ENCODE measurements around the gene PVALB. TPM values are rescaled to one million over a fixed set of nuclear protein-coding genes. Genes with fewer than 3 reads are reported as not detected.

PVALB gene
- total and polyA plus RNA-seq, 2 donors (not counting 3 experiments of a cell fraction or from before 2014, with no cell fraction given): not detected

DNA sequence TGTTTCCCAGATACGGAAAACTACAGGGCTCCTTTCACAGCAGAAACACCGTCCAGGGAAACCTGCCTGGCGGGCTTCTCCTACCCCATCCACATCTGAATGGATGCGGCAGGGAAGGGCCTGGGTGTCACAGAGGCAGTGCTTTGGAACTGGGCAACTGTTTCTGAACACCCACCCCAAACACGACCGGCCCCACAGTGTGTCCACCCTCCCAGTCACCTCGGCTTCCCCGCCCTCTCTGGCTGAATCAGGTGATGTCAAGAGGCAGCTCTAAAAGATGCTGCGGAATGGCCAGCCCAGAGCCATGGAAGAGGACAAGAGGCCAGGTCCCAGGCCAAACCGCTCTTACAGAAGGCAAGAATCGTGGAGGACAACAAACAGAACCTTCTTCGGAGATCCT, 62.9 kb downstream of the PVALB start:
- no peak overlapping the region for H3K4me3 ChIP-seq (replicated peaks in 1 of 3; ENCODE audit: insufficient read depth in 1 of 3, low read depth in 1 of 3, low read length in 3 of 3)
- DNase-seq (ENCODE audit: low read depth, low spot score) (no peak), FAIRE-seq (no peak)
- CTCF ChIA-PET: no interaction called here
- peaks cover 0 to 4% of the 10 kb centered on the region in 2 experiments for H3K27me3 ChIP-seq (ENCODE audit: control insufficient read depth in 2 of 2, insufficient read depth in 2 of 2, low read length in 2 of 2)
- intact Hi-C loops (cut with micrococcal nuclease) (no loop called here), dilution Hi-C loops (cut with MboI; ENCODE audit: extremely low pct_ligation_motif_present, low sequenced_read_pairs) (no loop called here)
- H3K4me2 ChIP-seq (ENCODE audit: insufficient read depth, low read length): no peak overlapping the region
- TF ChIP-seq MYC (IDR thresholded peaks at IDR 0.05; ENCODE audit: low read depth, low read length) (no peak), EZH2 (IDR thresholded peaks at IDR 0.05; ENCODE audit: borderline replicate concordance, low read depth, low read length, severe bottlenecking) (no peak), MAX (IDR thresholded peaks at IDR 0.05; ENCODE audit: insufficient read depth, insufficient read length) (no peak)
- no peak overlapping the region for H3K9ac ChIP-seq (replicated peaks; ENCODE audit: extremely low read depth, insufficient read depth, low read length)
- no peak overlapping the region for H2AFZ ChIP-seq (ENCODE audit: low read depth, low read length)
- H3K79me2 ChIP-seq (ENCODE audit: control insufficient read depth, insufficient read depth, low read length): no peaks in the 10 kb centered on the region
- H3K9me1 ChIP-seq (replicated peaks; ENCODE audit: control insufficient read depth, extremely low read depth, insufficient read depth, low read length): no peaks in the 10 kb centered on the region
- BruUV-seq (replicated peaks): no TSS peak
- H3K36me3 ChIP-seq (ENCODE audit: control insufficient read depth in 2 of 2, extremely low read depth in 1 of 2, insufficient read depth in 2 of 2, low read length in 2 of 2): no peaks in the 10 kb centered on the region
- POLR2A ChIA-PET: no interaction called here
- H3K9me3 ChIP-seq (replicated peaks; ENCODE audit: control insufficient read depth, insufficient read depth, low read length): no peaks in the 10 kb centered on the region
- no peaks in the 10 kb centered on the region for H4K20me1 ChIP-seq (replicated peaks; ENCODE audit: control insufficient read depth, extremely low read depth, insufficient read depth, low read length)
- H3K27ac ChIP-seq (ENCODE audit: insufficient read depth, low read depth, low read length): no peak overlapping the region
- H3K4me1 ChIP-seq (ENCODE audit: control insufficient read depth, extremely low read depth, insufficient read depth, low read length): no peaks in the 10 kb centered on the region

- BruUV-seq (replicated peaks): no TSS peak
These were observed 63.6 kb downstream of the PVALB start for GRCh38 chr22:36753120-36753802.

More at GRCh38 chr22:36753120-36753802, 63.6 kb downstream of the PVALB start:
- H2AFZ ChIP-seq (ENCODE audit: low read depth, low read length): no peak overlapping the region
- H3K4me1 ChIP-seq (ENCODE audit: control insufficient read depth, extremely low read depth, insufficient read depth, low read length): no peaks in the 10 kb centered on the region
- CTCF ChIA-PET: interaction anchor here (0.6 to 1.2 kb wide), 4 partner anchors 8 to 103 kb away, joined by 3 to 5 read pairs (median 4); no protein-coding TSS in a partner anchor
- no peaks in the 10 kb centered on the region for H3K9me1 ChIP-seq (replicated peaks; ENCODE audit: control insufficient read depth, extremely low read depth, insufficient read depth, low read length)
- DNase-seq (ENCODE audit: low read depth, low spot score) (no peak), FAIRE-seq (no peak)
- POLR2A ChIA-PET: no interaction called here
- H3K27me3 ChIP-seq (ENCODE audit: control insufficient read depth in 2 of 2, insufficient read depth in 2 of 2, low read length in 2 of 2): peaks cover 0 to 4% of the 10 kb centered on the region in 2 experiments
- no peak for TF ChIP-seq EZH2 (IDR thresholded peaks at IDR 0.05; ENCODE audit: borderline replicate concordance, low read depth, low read length, severe bottlenecking)
- no peak for TF ChIP-seq POLR2A (IDR thresholded peaks at IDR 0.05; ENCODE audit: low read depth, low read length)
- no peak for TF ChIP-seq CTCF (IDR thresholded peaks at IDR 0.05; ENCODE audit: extremely low read depth in 1 of 2, insufficient read depth in 1 of 2, low read depth in 1 of 2, low read length in 2 of 2)
- TF ChIP-seq POLR2AphosphoS5 (IDR thresholded peaks at IDR 0.05; ENCODE audit: insufficient read depth, low read depth, low read length): no peak
- H3K4me2 ChIP-seq (ENCODE audit: insufficient read depth, low read length): no peak overlapping the region
- H3K4me3 ChIP-seq (replicated peaks in 1 of 3; ENCODE audit: insufficient read depth in 1 of 3, low read depth in 1 of 3, low read length in 3 of 3): no peak overlapping the region
- H3K9me3 ChIP-seq (replicated peaks; ENCODE audit: control insufficient read depth, insufficient read depth, low read length): no peaks in the 10 kb centered on the region
- no peaks in the 10 kb centered on the region for H3K79me2 ChIP-seq (ENCODE audit: control insufficient read depth, insufficient read depth, low read length)
- intact Hi-C loops (cut with micrococcal nuclease) (no loop called here), dilution Hi-C loops (cut with MboI; ENCODE audit: extremely low pct_ligation_motif_present, low sequenced_read_pairs) (no loop called here)
- H3K9ac ChIP-seq (replicated peaks; ENCODE audit: extremely low read depth, insufficient read depth, low read length): no peak overlapping the region
- H3K27ac ChIP-seq (ENCODE audit: insufficient read depth, low read depth, low read length): no peak overlapping the region
- H4K20me1 ChIP-seq (replicated peaks; ENCODE audit: control insufficient read depth, extremely low read depth, insufficient read depth, low read length): no peaks in the 10 kb centered on the region
- H3K36me3 ChIP-seq (ENCODE audit: control insufficient read depth in 2 of 2, extremely low read depth in 1 of 2, insufficient read depth in 2 of 2, low read length in 2 of 2): no peaks in the 10 kb centered on the region
